Colon (tissue), 2 donors: ENCODE results near the gene TPPP.
"Not testable (repeated sequence)": the region's sequence is repeated elsewhere in the genome, so short reads cannot be mapped to it uniquely, and the experiment has no call there.

Source experiments
- FAIRE-seq: peaks from 2 replicates; lab custom pipeline; 2012; peaks lifted over from hg19 to GRCh38; lab: Jason Lieb, UNC
- donor health status: control.
- donor health status: control.

The TPPP gene

DNA sequence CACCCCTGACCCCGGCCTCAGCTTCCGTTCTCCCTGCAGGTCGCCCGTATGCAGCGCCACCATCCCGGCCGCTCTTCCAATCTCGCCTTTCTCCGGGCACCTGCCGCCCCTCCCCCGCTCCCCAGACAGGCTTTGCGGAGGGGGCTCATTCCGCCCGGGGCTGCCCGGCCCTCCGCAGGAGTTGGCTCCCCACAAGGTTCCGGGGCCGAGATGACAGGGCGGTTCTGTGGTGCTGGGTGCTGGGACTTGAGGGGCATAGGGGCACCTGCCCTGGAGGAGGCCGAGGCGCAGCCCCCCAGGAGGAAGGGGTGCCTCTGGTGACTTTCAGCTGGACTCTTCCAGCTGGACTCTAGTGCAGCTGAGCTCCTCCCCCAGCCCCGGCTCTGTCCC is 885 bp upstream of the TPPP start:
- FAIRE-seq, result not testable (repeated sequence)

DNA sequence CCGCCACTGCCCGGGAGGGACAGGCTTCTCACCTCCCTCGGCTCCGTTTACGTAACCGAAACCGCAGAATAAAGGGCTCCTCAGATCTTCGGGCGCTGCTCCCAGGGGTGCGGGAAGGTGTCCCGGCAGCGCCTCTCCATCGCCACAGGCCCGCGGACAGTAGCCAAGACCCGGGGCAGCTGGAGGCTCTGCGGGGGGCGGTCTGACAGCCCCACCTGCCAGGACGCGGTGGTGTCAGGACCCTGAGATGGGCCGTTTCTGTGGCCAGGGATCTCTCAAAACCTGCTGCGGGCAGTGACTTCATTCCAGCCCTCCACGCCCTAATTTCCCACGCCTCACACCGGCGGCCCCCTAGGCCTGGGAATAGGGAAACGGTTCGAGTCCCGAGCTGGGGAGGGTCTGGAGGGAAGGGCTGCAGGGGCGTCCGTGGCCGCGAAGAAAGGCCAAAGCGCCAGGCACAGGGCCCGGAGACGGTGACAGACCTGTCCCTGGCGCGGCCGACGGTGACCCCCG is 567 bp downstream of the TPPP start:
- not testable (repeated sequence) for FAIRE-seq

DNA sequence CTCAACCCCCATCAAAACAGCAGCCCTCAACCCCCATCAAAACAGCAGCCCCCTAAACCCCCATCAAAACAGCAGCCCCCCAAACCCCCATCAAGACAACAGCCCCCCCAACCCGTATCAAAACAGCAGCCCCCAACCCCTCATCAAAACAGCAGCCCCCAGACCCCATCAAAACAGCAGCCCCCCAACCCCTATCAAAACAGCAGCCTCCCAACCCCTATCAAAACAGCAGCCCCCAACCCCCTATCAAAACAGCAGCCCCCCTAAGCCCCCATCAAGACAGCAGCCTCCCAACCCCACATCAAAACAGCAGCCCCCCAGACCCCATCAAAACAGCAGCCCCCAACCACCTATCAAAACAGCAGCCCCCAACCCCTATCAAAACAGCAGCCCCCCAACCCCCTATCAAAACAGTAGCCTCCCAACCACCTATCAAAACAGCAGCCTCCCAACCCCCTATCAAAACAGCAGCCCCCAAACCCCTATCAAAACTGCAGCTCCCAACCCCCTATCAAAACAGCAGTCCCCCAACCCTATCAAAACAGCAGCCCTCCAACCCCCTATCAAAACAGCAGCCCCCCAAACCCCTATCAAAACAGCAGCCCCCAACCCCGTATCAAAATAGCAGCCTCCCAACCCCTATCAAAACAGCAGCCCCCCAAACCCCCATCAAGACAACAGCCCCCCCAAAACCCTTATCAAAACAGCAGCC is 1.2 kb downstream of the TPPP start:
- no peak for FAIRE-seq

DNA sequence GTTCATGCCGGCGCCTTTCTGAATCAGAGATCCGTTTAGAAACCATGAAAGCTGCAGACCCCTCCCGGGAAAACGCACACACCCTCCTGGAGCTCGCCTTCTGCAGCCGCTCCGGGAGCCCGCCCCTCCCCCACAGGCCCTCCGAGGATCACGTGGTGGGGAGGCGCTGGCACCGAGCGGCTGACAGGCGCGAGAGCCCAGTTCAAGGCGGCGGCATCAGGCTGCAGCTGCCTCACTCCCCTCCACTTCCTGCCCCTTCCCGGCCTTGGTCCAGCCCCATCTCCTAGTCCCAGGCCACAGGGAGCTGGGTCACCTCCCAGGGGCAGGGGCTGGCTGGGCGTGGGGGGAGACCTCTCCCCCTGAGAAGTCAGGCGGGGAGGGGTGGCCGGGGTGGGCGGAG is 2.1 kb downstream of the TPPP start:
- not testable (repeated sequence) for FAIRE-seq

DNA sequence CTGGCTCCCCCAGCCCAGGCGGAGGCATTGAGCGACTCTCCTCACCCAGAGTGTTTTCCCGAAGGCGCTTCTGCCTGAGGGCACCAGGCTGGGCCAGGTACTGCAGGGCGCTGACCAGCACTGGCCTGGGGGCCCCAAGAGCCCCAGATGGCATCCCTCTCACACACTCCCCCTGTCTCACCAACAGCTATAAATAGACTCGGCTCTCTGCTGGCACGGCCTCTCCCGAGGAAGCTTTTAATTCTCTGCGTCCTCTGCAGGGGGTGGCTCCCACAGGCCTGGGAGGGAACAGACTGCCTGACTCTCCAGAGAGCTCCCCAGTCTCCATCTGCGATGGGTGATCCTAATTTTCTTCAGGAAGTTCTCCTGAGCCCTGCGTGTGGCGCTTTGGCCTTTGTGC is 2.9 kb downstream of the TPPP start:
- not testable (repeated sequence) for FAIRE-seq

DNA sequence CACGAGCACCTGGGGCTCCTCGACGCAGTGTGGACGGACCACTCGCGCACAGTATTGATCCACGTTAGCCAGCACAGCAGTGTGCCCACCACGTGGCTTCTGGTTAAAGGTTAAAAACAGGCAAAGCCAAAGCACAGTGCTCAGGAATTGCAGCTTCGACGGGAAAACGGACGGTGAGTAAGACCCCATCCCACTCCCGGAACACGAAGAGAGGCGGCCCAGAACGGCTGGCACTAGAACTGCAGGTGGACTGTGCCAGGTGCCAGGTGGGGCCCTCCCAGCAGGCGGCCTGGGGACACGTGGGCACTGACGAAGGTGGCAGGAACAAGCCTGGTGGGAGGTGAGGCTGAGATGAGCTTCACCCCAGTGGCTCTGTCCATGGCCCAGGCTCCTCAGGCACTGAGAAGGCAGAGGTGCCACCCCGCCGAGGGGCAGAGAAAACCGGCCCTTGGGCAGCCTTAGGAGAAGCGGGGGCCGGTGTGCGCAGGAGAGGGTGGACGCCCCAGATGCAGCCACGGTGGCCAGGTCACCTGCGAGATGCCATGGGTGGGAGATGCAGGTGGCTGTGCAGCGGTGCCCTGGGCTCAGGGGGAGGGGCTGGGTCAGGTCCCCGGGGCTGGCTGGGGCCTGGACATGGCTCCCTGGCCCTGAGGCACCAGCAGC is 4.7 kb downstream of the TPPP start:
- not testable (repeated sequence) for FAIRE-seq

DNA sequence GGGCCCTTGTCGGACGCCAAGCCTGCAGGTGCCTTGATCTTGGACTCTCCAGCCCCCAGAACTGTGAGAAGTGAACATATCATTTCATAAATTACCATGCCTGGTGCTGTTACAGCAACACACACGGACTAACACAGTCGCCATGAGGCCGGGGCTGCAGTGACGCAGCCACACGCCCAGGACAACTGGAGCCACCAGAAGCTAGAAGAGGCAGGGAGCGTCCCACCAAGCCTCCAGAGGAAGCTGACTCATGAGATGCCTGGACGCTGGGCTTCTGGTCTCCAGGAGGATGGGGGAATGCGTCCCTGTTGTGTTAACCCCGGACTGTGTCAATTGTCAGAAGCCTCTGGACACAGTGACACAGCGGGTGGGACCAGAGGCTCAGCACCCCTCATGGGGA is 6.2 kb downstream of the TPPP start:
- FAIRE-seq, result not testable (repeated sequence)

DNA sequence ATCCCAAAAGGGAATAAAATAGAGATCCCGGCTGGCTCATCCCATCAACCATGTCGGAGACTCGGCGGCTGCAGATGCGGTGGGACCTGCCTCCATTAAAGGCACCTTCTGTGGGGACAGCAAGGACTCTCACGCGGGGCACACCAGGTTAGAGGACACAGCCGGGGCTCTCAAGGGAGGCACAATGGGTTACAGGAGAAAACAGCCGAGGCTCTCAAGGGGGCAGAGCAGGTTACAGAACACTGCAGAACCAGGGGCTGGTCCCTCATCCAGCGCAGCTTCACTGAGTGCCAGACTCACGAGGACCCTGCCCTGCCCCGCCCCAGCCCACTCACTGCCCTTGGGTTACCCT is 7.0 kb downstream of the TPPP start:
- FAIRE-seq, result not testable (repeated sequence)

DNA sequence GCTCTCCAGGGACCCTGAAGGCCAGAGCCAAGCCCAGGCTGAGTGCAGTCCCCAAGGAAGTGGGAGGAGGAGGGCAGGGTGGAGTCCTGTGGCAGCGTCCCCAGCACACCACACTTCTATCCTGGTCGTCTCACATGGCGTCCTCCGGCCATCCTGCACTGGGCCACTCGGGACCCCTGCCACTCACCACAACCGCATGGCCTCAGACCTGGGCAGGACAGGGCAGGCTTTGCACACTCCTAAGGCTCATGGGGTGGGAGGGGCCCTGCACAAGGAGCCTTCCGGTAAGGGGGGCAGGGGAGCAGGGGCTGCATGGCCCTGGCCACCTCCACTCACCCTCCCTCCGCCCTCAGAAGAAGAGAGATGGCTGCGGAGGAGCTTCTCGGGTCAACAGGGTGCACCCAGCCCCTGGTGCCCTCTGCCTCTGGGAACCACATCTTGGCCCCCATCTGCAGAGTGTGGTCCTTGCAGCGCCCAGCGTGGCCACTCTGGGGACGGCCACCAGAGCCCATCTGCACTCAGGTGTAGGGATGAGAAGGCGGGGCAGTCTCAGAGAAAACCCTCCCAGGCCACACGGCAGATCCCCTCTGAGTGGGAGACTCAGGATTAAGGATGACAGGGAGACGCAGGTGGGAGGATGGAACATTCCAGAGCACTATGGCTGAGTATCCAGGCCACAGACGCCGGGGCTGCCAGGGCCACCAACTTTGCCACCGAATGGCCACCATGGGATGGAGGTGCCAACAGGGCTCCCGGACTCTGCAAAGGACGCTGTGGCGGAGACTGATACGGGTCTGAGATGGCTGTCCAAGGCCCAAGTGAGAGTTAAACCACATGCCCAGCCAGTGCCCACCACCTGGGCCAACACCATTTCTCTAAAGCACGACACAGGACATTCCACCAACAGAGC is 7.6 kb downstream of the TPPP start:
- no peak for FAIRE-seq

DNA sequence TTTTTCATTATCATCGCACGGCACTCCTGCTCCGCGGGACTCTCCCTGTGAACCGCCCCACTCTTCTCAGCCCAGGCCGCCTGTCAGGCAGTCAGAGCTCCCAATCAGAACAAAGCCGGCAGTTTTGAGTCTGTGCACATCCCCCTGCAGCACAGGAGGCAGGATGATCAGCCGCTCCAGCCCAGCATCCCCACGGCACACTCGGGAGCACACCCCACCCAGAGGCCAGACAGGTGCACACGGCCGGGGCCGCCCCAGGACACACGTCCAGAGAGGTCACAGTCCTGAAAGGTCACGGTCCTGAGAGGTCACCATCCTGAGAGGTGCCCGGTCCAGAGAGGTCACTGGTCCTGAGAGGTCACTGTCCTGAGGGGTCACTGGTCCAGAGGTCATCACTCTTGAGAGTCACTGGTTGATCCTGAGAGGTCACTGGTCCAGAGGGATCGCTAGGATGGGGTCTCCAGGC is 8.4 kb downstream of the TPPP start:
- FAIRE-seq, result no peak

DNA sequence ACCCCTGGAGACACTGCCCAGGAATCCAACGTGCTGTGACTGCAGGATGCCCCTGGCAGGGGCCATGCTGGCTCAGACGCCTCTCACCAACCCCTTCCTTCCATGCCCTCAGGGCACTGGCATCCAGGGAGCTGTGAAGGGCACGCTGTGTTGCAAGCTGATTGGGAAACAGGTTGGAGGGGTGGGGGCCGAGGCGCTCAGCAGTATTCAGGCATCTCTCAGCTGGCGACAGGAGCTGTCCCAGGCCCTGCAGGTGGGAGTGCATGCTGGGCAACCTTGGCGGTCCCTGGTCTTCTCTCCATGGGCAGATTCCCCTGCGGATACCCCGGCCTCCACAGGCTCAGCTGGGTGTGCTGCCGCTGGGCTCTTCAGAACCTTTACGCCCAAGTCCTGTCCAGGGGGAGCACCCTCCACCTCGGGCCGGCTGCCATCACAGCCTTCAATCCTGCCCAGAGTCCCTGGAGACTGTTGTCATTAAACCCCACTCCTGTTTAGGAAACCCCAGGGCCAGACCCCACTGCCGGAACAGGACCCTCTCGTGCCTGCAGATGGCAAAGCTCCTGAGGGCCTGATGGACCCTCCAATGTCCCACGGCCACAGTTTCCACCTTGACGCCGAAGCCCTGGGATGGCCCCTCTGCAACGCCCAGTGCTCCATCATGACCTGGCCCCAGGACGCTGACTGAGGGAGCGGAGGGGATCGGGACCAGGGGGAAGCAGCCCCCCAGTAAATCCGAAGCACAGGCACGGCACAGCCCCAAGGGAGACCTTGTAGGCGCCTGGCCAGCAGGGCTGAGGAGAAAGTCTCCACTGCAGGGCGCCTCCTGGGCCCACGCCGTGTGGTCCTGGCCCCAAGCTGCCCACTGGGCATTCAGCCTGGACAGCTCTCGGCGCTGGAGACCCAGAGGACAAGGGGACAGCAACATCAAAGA is 9.3 kb downstream of the TPPP start:
- FAIRE-seq, result no peak

DNA sequence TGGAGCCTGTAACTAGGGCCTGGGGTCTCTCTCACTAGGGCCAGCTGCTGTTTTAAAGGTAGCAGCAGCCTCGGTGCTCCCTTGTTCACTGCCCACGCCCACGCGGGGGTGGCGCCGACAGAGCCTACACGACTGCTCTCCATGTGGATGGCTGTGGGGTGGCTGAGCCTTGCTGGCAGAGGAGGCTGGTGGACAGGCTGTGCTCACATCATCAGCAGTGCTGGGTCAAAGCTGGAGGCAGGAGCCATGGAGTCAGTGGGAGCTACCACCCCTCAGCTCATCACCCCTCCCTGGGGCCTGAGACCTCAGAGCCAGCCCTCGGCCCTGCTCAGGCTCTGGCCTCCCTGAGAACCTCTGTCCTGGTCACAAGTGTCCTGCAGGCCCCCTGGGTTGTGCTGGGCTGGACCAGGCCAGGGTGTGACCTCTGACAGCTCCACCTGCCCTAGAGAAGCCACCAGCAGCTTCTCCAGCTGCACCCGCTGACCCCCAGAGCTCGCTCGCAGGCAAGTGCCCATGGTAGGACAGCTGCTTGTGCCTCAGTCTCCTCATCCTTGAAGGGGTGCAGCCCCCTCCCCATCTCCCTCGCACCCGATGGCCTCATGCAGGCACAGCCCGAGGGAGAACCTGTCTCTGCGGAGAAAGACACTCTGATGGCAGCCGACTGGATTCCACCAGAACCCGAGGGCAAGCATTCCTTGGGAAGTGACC is 10.3 kb downstream of the TPPP start:
- not testable (repeated sequence) for FAIRE-seq

DNA sequence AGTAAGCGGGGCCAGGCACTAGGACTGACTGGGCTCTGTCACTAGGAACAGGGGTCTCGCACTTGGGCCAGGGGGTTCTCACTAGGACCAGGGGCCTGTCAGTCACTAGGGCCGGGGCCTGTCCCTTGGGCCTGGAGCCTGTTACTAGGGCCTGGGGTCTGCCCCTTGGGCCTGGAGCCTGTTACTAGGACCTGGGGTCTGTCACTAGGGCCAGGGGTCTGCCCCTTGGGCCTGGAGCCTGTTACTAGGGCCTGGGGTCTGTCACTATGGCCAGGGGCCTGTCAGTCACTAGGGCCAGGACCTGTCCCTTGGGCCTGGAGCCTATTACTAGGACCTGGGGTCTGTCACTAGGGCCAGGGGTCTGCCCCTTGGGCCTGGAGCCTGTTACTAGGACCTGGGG is 10.9 kb downstream of the TPPP start:
- not testable (repeated sequence) for FAIRE-seq

DNA sequence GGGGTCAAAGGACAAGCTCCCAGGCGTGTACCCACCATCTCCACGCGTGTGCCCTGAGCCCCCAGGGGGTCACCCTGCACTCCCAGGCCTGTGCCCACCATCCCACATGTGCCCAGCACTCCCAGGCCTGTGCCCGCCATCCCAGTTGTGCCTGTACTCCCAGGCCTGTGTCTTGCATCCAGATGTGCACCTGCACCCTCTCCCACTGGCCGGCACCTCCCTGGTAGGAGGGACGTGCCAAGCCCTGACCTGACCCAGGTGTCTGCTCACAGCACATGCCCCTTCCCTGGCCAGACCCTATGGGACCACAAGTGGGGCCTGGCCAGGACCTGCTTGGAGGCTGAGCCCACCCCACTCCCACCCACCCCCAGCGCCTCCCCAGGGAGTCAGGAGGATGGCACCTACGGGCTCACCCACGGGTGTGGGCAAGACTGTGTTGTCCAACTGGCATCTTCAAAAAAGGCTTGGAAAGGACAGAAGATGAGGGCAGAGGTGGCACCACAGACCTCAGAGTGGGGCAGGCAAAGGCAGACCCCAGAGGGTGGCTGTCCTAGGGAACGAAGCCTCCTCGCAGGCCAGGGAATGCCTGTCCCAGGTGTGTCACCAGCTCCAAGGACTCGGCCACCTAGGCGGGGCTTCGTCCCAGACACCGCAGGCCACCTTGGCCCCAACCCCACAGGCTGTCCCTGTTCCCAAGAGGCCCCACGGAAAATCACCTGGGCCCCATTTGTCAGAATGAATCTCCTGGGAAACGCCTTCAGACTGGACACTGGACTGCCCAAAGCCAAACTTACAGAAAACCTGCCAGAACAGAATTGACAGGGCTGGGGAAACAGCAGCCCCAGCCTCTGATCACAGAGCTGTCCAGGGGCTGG is 11.6 kb downstream of the TPPP start:
- FAIRE-seq, result not testable (repeated sequence)

DNA sequence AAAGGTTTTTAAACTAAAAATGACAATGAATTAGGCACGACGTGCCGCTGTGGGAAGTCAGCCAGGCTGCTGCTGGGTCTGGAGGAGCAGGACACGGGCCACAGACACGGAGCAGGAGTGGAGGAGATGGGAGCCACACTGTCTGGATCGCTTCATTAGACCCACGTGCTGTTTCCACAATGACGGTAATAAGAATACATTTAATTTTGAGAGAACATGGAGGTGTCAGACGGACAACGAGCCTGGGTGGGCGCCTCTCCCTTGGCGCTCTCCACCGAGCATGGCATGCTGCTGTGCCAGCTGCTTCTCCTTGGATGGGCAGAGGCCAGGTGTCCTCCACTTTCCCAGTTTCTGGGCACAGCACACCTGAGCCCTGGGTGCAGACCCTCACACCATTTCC is 12.3 kb downstream of the TPPP start:
- not testable (repeated sequence) for FAIRE-seq

DNA sequence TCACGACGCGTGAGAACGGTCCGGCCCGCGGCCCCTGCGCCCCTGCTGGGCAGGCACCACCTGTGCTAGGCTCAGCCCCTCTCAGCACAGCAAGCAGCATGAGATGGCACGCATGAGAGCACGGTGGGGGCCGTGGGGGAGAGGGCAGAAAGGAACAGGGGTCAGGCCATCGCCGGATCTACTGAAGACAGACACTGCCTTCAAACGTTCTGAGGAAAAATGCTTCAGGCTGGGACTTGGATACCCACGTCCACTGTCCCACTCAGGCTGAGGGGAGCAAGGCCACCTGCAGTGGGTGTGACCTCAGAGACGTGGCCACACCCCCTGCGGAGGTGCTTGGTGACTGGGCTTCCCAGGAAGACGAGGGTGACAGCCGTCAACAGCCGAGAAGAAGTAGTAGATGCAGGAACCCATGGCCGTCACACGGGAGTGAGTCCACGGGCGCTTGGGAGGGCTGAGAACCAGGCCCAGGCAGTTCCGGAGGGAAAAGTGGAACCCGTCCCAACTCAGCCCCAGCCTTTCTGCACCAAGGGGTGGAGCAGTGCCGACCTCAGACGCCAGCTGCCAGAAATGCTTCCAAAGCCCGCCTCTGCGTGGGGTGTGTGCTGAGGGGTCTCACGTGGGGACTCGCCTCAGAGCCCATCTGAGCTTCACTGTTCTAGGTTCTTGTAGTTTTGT is 12.9 kb downstream of the TPPP start:
- not testable (repeated sequence) for FAIRE-seq

DNA sequence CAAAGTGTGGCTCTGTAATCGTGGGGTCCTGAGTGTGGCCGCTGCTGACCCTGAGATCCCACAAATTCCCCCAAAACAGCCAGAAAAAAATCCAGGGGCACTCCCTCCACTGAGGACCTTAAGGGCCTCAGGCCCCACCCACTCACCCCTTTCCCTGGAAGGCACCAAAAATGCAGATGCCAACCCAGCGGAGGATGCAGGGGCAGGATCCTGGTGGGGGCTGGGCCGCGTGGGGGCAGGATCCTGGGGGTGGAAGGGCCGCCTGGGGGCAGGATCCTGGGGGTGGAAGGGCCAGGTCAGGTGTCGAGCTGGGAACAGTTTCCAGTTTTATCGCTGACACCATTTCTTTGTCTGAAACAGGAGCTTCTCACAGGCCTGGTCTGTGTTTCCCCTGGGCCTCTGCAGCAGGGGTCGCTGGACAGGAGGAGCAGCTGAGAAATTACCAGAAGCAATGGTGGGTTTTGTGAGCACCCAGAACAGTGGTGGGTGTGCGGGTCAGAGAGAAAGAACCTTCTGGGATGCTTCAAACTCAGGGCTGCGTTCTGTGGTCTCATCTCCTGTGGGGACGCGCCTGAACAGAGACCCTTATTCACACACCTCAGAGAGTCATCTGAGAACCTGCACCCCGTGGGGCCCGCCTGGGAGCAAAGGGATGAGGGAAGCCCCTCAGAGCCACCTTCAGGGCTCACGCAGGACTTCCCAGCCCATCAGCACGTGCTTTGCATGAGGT is 13.8 kb downstream of the TPPP start:
- FAIRE-seq, result not testable (repeated sequence)

DNA sequence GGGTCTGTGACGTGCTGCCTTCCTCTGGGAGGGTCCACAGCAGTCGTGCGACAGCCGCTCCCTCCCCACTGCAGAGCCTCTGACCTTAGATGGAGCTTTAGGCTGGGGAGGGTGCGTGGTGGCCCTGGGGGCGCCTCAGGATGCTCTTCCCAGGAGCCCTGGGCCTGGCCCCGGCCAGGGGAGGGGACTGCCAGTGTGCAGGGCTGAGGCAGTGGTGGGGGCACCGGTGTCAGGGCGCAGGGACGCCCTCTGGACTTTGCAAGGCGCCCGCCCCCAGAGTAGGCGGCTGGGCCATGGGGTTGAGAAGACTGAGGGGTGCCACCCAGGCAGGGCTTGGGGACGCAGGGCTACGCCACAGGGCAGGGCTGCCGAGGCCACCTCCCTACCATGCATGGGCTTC is 14.6 kb downstream of the TPPP start:
- FAIRE-seq, result not testable (repeated sequence)
